Measurements from ENCODE around the gene LRRC75A. TPM values are rescaled to one million over a fixed set of nuclear protein-coding genes. Genes with fewer than 3 reads are reported as not detected.
"Not testable (repeated sequence)": the region's sequence is repeated elsewhere in the genome, so short reads cannot be mapped to it uniquely, and the experiment has no call there.

LRRC75A gene
- polyA plus RNA-seq, 2 of the 4 experiments (the other 2 are of a cell fraction) = 0.65 to 0.85 TPM

- TF ChIP-seq, protein P1, sequence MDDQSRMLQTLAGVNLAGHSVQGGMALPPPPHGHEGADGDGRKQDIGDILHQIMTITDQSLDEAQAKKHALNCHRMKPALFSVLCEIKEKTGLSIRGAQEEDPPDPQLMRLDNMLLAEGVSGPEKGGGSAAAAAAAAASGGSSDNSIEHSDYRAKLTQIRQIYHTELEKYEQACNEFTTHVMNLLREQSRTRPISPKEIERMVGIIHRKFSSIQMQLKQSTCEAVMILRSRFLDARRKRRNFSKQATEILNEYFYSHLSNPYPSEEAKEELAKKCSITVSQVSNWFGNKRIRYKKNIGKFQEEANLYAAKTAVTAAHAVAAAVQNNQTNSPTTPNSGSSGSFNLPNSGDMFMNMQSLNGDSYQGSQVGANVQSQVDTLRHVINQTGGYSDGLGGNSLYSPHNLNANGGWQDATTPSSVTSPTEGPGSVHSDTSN (IDR thresholded peaks at IDR 0.05) = no peak
- no peak for TF ChIP-seq ESRRA (IDR thresholded peaks at IDR 0.05; ENCODE audit: borderline replicate concordance, low read length)
Observed at GRCh38 chr17:16398270-16399267, 93.4 kb downstream of the LRRC75A start (continued).

DNA sequence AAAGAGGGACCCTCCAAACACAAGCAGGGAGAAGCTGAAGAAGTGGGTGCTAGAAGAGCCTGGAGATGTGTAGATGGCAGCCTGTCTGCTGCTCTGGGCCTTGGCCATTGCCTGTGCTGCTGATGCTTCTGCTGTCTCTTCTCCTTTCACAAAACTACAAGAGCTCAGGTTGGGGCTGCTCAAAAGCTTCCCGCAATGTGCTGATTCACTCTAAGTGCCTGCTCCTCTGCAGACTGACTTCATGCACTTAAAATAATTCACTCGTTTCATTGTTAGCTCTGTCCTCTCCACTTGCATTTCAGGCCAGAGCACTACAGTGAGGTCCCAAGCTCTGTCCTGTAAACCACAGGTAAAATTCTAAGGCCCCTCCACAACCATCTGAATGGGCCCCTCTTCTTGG, 95.3 kb downstream of the LRRC75A start:
- CTCF ChIA-PET = interaction anchor here (0.9 kb wide), 1 partner anchor 125 kb away, joined by 3 read pairs; no protein-coding TSS in a partner anchor
- POLR2A ChIA-PET; FAIRE-seq; H3K4me3 ChIP-seq; H3K4me2 ChIP-seq; DNase-seq (ENCODE audit: low read depth in 1 of 2, low spot score in 1 of 2); H3K9me3 ChIP-seq: not testable (repeated sequence)
- H3K27ac ChIP-seq = peak overlapping the region in 1 of 2 experiments; percentile 32; a peak in 1 of 6 replicates
- peak; percentile 44 to 50; a peak in 4 of 6 replicates for ATAC-seq
- H3K4me1 ChIP-seq = peaks cover 13% of the 10 kb centered on the region
- WGBS (ENCODE audit: missing lambda C conversion rate) = 83% methylated on average over 2 of the region's 2 CpGs

- POLR2A ChIA-PET; H3K9me3 ChIP-seq; DNase-seq (ENCODE audit: low read depth in 1 of 2, low spot score in 1 of 2); H3K4me2 ChIP-seq; FAIRE-seq; H3K4me3 ChIP-seq: not testable (repeated sequence)
- Histone ChIP-seq H3K4me1 (peaks cover 13% of the 10 kb centered on the region), H3K27ac (peak overlapping the region in 1 of 2 experiments; percentile 32; a peak in 1 of 6 replicates)
- CTCF ChIA-PET = interaction anchor here (0.9 to 1.0 kb wide), 2 partner anchors 32 to 126 kb away, joined by 3 read pairs; no protein-coding TSS in a partner anchor
- WGBS (ENCODE audit: missing lambda C conversion rate) = 79% methylated on average over 4 of the region's 4 CpGs
- ATAC-seq = peak; percentile 27 to 54; a peak in 3 of 6 replicates
Observed at GRCh38 chr17:16395887-16396286, 96.1 kb downstream of the LRRC75A start.

DNA sequence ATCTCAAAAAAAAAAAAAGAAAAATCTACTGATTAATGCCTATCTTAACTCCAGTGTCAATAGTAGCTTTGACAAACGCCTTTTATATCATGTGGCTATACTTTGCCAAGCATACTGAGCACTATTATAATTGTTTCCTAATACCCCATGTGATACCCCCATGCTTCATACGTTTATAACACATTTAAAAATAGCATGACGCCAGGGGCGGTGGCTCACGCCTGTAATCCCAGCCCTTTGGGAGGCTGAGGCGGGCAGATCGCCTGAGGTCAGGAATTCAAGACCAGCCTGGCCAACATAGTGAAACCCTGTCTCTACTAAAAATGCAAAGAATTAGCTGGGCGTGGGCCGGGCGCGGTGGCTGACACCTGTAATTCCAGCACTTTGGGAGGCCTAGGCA, 99.5 kb downstream of the LRRC75A start:
- not testable (repeated sequence) for ATAC-seq; H3K4me3 ChIP-seq; H3K27ac ChIP-seq; H3K9me3 ChIP-seq; H3K4me2 ChIP-seq; DNase-seq (ENCODE audit: low read depth in 1 of 2, low spot score in 1 of 2); H3K4me1 ChIP-seq; FAIRE-seq
- WGBS (ENCODE audit: missing lambda C conversion rate) = 92% methylated on average over 11 of the region's 11 CpGs
- POLR2A ChIA-PET = interaction anchor here (0.6 to 1.3 kb wide), 2 partner anchors 46 to 1441 kb away, joined by 4 to 6 read pairs; no protein-coding TSS in a partner anchor
- CTCF ChIA-PET = interaction anchor here (0.6 to 1.8 kb wide), 5 partner anchors 14 to 128 kb away, joined by 3 to 4 read pairs (median 3); no protein-coding TSS in a partner anchor

Small RNA genes lying within 50 kb of the gene (small RNA-seq; reads per million reads assigned to genes)
- gene SNORD49A = 0 reads per million in 6 experiments
- 0 reads per million in 6 experiments for gene SNORD65

Other genes starting within 250 kb of the LRRC75A start
- 191 and 202 TPM in 2 replicates for gene CENPV, start 138.7 kb downstream of the LRRC75A start, polyA plus RNA-seq (2011; rRNA removed)
- gene CENPV, start 138.7 kb downstream of the LRRC75A start, polyA plus RNA-seq (2017; fragmentation: RNase III; extraction: RNeasy Plus Mini Kit Qiagen cat#74134 plus additional on column Dnase treatment) = 106 to 114 TPM (median 112 TPM) in 3 replicates
- 2,851 and 4,311 TPM in 2 replicates for gene UBB, start 111.1 kb downstream of the LRRC75A start, polyA plus RNA-seq (2011; rRNA removed)
- gene UBB, start 111.1 kb downstream of the LRRC75A start, polyA plus RNA-seq (2017; fragmentation: RNase III; extraction: RNeasy Plus Mini Kit Qiagen cat#74134 plus additional on column Dnase treatment) = 2,383 to 2,467 TPM (median 2,404 TPM) in 3 replicates
- gene TRPV2, start 76.6 kb downstream of the LRRC75A start, polyA plus RNA-seq (2011; rRNA removed) = 0.31 and 0.60 TPM in 2 replicates
- 0.35 to 0.62 TPM (median 0.61 TPM) in 3 replicates for gene TRPV2, start 76.6 kb downstream of the LRRC75A start, polyA plus RNA-seq (2017; fragmentation: RNase III; extraction: RNeasy Plus Mini Kit Qiagen cat#74134 plus additional on column Dnase treatment)
- 16.7 and 17.0 TPM in 2 replicates for gene ZNF287, start 77.0 kb upstream of the LRRC75A start, polyA plus RNA-seq (2011; rRNA removed)
- gene ZNF287, start 77.0 kb upstream of the LRRC75A start, polyA plus RNA-seq (2017; fragmentation: RNase III; extraction: RNeasy Plus Mini Kit Qiagen cat#74134 plus additional on column Dnase treatment) = 11.7 to 13.5 TPM (median 12.1 TPM) in 3 replicates
- gene ZNF624, start 161.7 kb upstream of the LRRC75A start, polyA plus RNA-seq (2011; rRNA removed) = 3.3 and 4.3 TPM in 2 replicates
- 2.7 to 3.1 TPM (median 3.0 TPM) in 3 replicates for gene ZNF624, start 161.7 kb upstream of the LRRC75A start, polyA plus RNA-seq (2017; fragmentation: RNase III; extraction: RNeasy Plus Mini Kit Qiagen cat#74134 plus additional on column Dnase treatment)
- gene CCDC144A, start 198.0 kb upstream of the LRRC75A start, polyA plus RNA-seq (2011; rRNA removed) = 9.2 and 12.7 TPM in 2 replicates
- gene CCDC144A, start 198.0 kb upstream of the LRRC75A start, polyA plus RNA-seq (2017; fragmentation: RNase III; extraction: RNeasy Plus Mini Kit Qiagen cat#74134 plus additional on column Dnase treatment) = 2.4 to 3.1 TPM (median 2.5 TPM) in 3 replicates

All from A549 (cell line).